NT2/D1 (cell line): ENCODE measurements around the gene MIPOL1.

Source experiments
- DNase-seq: peaks from one replicate; pipeline ENCODE4 v3.0.0-alpha.2; 2011; ENCODE audit warnings: low read depth, low spot score
- H3K27me3 ChIP-seq: 2 replicates; pipeline ENCODE4 v1.6.0; 2011; ENCODE audit warnings: mild to moderate bottlenecking; ENCODE audit not compliant: insufficient read length, insufficient read depth
- H3K36me3 ChIP-seq: 2 replicates; pipeline ENCODE4 v1.6.1; 2011; ENCODE audit warnings: mild to moderate bottlenecking, low read length, mixed read lengths; ENCODE audit not compliant: insufficient read depth, insufficient read length
- H3K4me1 ChIP-seq: 2 replicates; pipeline ENCODE4 v1.5.1; 2011; ENCODE audit not compliant: insufficient read depth, insufficient read length
- H3K4me3 ChIP-seq: 2 replicates; pipeline ENCODE4 v1.5.1; 2011; ENCODE audit warnings: low read depth; ENCODE audit not compliant: insufficient read length
- H3K9ac ChIP-seq: 2 replicates; pipeline ENCODE4 v1.6.0; 2011; ENCODE audit warnings: low read depth; ENCODE audit not compliant: insufficient read length
- H3K9me3 ChIP-seq: 2 replicates; pipeline ENCODE4 v1.5.1; 2011; ENCODE audit warnings: mild to moderate bottlenecking, low read length; ENCODE audit not compliant: insufficient read depth
- SUZ12 ChIP-seq: IDR thresholded peaks from 2 replicates; pipeline ENCODE4 v1.6.1; 2011; ENCODE audit not compliant: insufficient read length, insufficient read depth; ENCODE audit errors: extremely low read depth
- YY1 ChIP-seq: IDR thresholded peaks from 2 replicates; pipeline ENCODE4 v1.6.1; 2011; ENCODE audit not compliant: insufficient read length, insufficient read depth
- ZNF274 ChIP-seq: IDR thresholded peaks from 2 replicates; pipeline ENCODE4 v1.6.1; 2011; ENCODE audit warnings: mild to moderate bottlenecking, low read depth, low read length

The MIPOL1 gene

DNA sequence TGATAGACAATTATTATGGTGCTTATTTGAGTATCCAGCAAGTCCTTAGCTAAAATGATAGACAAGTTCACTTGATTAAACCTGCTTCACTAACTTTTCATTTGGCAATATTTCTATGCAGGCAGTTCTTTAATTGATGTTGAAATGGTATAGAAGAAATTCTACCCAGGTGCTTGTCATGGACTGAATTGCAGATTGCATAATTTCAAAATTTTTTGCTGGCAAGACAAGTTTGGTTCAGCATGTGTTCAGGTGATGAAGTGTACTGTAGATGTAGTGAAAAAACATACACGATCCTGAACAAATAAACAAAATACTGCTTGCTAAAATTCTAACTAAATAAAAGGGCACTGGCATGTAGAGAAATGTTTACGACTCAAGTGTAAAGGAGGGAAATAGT is 208.4 kb downstream of the MIPOL1 start:
- Histone ChIP-seq H3K9ac (no peak overlapping the region), H3K4me1 (no peaks in the 10 kb centered on the region), H3K27me3 (no peaks in the 10 kb centered on the region), H3K36me3 (no peaks in the 10 kb centered on the region), H3K4me3 (no peak overlapping the region), H3K9me3 (no peaks in the 10 kb centered on the region)
- no peak for TF ChIP-seq SUZ12
- no peak for TF ChIP-seq ZNF274
- TF ChIP-seq YY1: no peak
- no peak for DNase-seq

DNA sequence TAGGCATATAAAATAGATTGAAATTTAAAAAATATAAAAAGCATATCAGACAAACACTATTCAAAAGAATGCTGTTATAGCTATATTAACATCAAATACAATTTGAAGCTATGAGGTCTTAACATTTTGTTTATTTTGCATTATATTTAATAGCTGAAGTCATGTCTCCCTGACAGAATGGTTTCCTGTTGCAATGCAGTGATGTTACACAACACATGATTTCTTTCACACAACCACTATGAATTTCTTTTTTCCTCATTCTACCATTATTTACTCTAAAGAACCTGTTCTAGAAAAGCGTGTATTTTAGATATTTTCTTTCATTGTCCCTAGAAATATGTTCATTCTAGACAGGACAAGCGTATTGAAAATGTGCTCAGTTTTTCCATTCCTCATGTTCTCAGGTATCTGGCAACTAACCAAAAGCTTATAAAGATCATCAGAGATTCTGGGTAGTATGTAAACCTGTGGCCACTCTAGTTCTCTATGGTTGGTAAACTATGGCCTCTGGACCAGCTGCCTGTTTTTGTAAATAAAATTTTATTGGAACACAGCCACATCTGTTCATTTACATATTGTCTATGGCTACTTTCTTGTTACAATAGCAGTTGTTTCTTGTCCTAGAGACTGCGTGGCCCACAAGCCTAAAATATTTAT is 213.5 kb downstream of the MIPOL1 start:
- H3K27me3 ChIP-seq: no peaks in the 10 kb centered on the region
- no peak overlapping the region for H3K4me3 ChIP-seq
- no peaks in the 10 kb centered on the region for H3K36me3 ChIP-seq
- no peaks in the 10 kb centered on the region for H3K4me1 ChIP-seq
- H3K9me3 ChIP-seq: no peaks in the 10 kb centered on the region
- H3K9ac ChIP-seq: no peak overlapping the region
- DNase-seq: no peak
- no peak for TF ChIP-seq SUZ12
- no peak for TF ChIP-seq ZNF274
- no peak for TF ChIP-seq YY1

DNA sequence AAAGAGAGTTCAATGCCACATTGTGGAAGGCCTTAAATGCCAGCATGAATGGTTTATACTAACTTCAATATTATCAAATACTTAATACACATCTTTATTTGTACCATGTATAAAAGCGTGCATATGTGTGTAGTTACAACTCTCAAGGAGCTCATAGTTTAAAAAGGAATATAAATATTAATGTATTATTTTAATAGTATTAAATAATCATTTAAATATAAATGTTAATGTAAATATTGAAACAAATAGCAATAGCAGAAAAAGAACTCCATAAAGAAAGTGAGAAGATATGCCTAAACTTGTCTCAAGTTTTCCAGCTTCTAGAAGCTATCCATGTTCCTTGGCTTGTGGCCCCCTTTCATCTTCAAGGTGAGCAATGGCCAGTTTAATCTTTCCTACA is 215.3 kb downstream of the MIPOL1 start:
- Histone ChIP-seq H3K9ac (no peak overlapping the region), H3K4me1 (no peaks in the 10 kb centered on the region), H3K27me3 (no peaks in the 10 kb centered on the region), H3K36me3 (no peaks in the 10 kb centered on the region), H3K4me3 (no peak overlapping the region), H3K9me3 (no peaks in the 10 kb centered on the region)
- no peak for DNase-seq
- no peak for TF ChIP-seq SUZ12
- TF ChIP-seq YY1: no peak
- no peak for TF ChIP-seq ZNF274

DNA sequence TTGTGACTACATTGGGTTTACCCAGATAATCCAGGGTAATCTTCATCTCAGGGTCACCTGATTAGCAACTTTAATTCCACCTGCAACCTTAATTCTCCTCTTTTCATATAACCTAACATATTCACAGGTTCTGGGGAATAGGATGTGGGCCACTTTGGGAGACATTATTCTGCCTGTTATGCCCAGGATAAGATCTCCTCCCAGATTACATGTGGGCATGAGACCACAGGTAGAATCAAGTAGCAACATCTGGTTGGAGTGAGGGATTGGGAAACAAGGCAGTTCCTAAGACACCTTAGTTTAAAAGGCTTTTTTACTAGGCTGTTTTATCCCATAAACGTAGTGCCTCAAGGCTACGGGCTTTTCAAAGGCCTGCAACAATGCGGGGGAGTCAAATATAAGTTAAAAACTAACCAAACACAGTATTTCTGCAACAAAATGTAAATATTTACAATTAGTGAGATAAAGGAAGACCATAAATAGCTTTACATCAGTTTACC is 215.8 kb downstream of the MIPOL1 start:
- no peaks in the 10 kb centered on the region for H3K4me1 ChIP-seq
- no peaks in the 10 kb centered on the region for H3K9me3 ChIP-seq
- no peak for TF ChIP-seq YY1
- no peak for TF ChIP-seq SUZ12
- TF ChIP-seq ZNF274: no peak
- no peak overlapping the region for H3K4me3 ChIP-seq
- no peak for DNase-seq
- H3K36me3 ChIP-seq: no peaks in the 10 kb centered on the region
- H3K9ac ChIP-seq: no peak overlapping the region
- no peaks in the 10 kb centered on the region for H3K27me3 ChIP-seq

DNA sequence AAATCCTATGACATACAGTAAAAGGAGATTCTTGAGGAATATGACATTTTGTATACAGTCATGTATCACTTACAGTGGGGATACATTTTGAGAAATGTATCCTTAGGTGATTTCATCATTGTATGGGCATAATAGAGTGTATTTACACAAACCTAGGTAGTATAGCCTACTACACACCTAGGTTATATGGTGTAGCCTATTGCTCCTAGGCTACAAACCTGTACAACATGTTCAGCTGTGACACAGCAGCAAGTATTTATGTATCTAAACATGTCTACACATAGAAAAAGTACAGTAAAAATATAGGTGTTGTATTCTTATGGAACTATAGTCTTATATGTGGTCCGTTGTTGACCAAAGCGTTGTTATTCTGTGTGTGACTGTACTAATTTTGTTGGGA is 218.5 kb downstream of the MIPOL1 start:
- Histone ChIP-seq H3K9ac (no peak overlapping the region), H3K36me3 (no peaks in the 10 kb centered on the region), H3K4me1 (no peaks in the 10 kb centered on the region), H3K9me3 (no peaks in the 10 kb centered on the region), H3K4me3 (no peak overlapping the region), H3K27me3 (no peaks in the 10 kb centered on the region)
- DNase-seq: no peak
- TF ChIP-seq YY1: no peak
- no peak for TF ChIP-seq SUZ12
- no peak for TF ChIP-seq ZNF274

DNA sequence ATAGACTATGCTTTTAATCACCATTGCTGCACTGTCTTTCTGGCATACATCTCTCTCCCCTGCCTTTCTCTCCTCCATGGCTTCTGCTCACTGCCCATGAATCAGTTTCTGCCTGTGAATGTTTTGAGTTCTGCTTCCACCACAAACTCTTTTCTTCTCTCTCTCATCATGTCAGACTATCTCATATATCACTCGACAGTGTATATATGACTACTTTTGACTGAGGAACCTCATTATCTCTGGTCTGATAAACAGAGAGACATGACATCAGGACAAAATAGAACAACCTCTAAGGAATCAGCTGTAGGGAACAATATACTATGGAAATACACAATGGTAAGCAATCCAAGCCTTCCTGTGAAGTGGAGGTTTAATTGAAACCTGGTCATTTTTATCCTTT is 219.4 kb downstream of the MIPOL1 start:
- H3K9me3 ChIP-seq: no peaks in the 10 kb centered on the region

DNA sequence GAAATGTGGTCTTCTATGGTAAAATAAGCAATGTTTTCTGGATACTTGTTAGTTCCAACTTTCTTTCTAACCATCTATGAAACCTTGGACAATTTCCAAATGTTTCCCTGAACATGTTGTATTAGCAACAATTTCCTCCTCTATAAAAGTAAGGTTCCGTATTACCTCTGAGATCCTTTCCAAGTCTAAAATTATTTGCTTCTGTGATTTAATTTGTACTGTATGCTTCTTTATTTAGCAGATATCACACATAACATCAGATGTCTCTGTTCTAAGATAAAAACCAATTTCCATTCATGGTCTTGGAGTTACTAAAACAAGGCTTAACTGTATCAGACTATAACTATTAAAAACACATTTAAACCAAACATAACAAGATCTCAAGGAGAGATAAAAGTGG is 220.1 kb downstream of the MIPOL1 start:
- no peak for TF ChIP-seq SUZ12
- TF ChIP-seq ZNF274: no peak
- TF ChIP-seq YY1: no peak
- no peak overlapping the region for H3K9ac ChIP-seq
- DNase-seq: no peak
- H3K4me1 ChIP-seq: no peaks in the 10 kb centered on the region
- H3K9me3 ChIP-seq: no peaks in the 10 kb centered on the region
- no peaks in the 10 kb centered on the region for H3K27me3 ChIP-seq
- no peak overlapping the region for H3K4me3 ChIP-seq
- H3K36me3 ChIP-seq: no peaks in the 10 kb centered on the region

More for the DNA sequence above, 219.4 kb downstream of the MIPOL1 start:
- no peak overlapping the region for H3K9ac ChIP-seq
- no peaks in the 10 kb centered on the region for H3K36me3 ChIP-seq
- no peaks in the 10 kb centered on the region for H3K27me3 ChIP-seq
- H3K4me1 ChIP-seq: no peaks in the 10 kb centered on the region
- no peak overlapping the region for H3K4me3 ChIP-seq
- no peak for TF ChIP-seq YY1
- TF ChIP-seq ZNF274: no peak
- no peak for TF ChIP-seq SUZ12
- DNase-seq: no peak
